ENCODE results near the gene ARHGEF37.

Gene ARHGEF37

DNA sequence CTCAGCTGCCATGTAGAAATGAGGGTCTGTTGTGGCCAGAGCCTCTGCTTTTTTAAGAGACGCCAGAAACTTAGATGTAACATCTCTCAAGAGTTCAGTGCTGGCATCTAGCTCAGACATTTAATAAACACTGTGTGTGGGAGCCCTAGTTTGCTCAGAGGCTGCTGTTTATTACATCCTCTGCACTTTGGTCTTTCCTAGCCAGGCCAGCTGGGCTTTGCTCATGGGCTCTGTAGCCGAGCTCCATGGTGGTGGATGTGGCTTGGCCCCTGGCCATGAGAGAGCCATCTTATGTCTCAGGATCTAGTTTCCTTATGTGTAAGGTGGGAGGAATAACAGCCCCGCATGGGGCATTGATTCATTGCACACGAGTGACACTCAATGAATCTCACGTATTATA is 30.0 kb downstream of the ARHGEF37 start:
- in situ Hi-C loops (cut with MboI; ENCODE audit: low pct_unique_long_range_greater_than_20kb, low sequenced_read_pairs, unreplicated experiment) = no loop called here
- no peak for DNase-seq (ENCODE audit: low spot score)
- TF ChIP-seq, protein P1, sequence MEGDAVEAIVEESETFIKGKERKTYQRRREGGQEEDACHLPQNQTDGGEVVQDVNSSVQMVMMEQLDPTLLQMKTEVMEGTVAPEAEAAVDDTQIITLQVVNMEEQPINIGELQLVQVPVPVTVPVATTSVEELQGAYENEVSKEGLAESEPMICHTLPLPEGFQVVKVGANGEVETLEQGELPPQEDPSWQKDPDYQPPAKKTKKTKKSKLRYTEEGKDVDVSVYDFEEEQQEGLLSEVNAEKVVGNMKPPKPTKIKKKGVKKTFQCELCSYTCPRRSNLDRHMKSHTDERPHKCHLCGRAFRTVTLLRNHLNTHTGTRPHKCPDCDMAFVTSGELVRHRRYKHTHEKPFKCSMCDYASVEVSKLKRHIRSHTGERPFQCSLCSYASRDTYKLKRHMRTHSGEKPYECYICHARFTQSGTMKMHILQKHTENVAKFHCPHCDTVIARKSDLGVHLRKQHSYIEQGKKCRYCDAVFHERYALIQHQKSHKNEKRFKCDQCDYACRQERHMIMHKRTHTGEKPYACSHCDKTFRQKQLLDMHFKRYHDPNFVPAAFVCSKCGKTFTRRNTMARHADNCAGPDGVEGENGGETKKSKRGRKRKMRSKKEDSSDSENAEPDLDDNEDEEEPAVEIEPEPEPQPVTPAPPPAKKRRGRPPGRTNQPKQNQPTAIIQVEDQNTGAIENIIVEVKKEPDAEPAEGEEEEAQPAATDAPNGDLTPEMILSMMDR (IDR thresholded peaks at IDR 0.05; ENCODE audit: extremely low read depth, insufficient read depth, missing control alignments) = no peak

DNA sequence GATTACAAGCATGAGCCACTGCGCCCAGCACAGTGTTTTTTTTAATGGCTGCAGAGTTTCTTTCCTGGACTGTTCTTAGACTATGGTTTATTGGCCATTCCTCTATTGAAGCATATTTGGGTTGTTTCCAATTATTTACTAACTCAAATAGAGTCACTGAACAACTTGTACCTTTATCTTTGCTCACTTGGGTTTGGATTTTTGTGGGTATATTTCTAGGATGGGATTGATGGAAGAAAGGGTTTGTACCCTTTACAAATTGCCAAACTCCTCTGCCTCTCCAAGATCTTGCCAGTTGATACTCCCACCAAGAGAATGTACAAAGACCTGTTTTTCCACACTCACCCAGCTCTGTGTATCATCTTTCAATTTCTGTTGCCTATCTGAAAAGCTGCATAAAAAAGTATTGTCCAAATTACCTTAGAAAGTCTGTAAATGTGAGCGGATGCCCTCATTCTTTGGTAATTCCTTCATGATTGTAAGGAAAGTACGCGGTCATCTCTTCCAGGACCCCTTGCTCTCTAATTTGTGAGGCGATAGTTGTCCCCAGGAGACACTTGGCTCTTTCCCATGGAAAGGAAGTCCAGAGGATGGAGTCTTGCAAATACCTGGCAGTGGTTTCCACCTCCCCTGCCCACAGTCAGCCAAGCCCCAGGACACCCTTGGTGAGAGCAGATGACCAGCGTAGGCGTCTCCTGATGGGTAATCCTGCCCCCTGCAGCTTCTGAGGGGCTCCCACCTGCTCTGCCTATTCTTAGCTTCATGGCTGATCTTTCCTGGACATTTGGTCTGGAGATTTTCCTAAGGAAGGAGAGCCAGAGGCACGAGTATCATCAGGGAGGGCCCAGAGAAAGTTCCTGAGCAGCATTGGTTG is 33.0 kb downstream of the ARHGEF37 start:
- TF ChIP-seq, protein P1 (IDR thresholded peaks at IDR 0.05; ENCODE audit: extremely low read depth, insufficient read depth, missing control alignments) = no peak
- DNase-seq (ENCODE audit: low spot score) = no peak
- in situ Hi-C loops (cut with MboI; ENCODE audit: low pct_unique_long_range_greater_than_20kb, low sequenced_read_pairs, unreplicated experiment) = no loop called here

DNA sequence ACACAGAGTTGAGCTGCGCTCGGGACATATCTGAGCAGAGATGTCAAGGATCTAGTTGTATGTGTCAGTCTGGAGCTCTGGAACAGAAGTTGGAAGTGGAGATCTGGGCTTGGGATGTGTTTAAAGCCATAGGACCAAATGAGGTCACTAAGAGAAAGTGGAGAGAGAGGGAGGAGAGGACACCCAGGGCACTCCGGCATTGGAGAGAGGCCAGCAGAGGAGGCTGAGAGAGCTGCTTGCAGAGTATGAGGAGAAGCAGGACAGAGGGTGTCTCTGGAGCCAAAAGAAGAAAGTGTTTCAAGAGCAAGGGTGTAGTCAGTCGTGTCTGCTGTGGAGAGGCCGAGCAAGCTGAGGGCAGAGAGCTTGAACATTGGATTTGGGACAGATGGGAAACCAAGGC is 34.7 kb downstream of the ARHGEF37 start:
- DNase-seq (ENCODE audit: low spot score) = no peak
- in situ Hi-C loops (cut with MboI; ENCODE audit: low pct_unique_long_range_greater_than_20kb, low sequenced_read_pairs, unreplicated experiment) = no loop called here
- TF ChIP-seq, protein P1 (IDR thresholded peaks at IDR 0.05; ENCODE audit: extremely low read depth, insufficient read depth, missing control alignments) = no peak

DNA sequence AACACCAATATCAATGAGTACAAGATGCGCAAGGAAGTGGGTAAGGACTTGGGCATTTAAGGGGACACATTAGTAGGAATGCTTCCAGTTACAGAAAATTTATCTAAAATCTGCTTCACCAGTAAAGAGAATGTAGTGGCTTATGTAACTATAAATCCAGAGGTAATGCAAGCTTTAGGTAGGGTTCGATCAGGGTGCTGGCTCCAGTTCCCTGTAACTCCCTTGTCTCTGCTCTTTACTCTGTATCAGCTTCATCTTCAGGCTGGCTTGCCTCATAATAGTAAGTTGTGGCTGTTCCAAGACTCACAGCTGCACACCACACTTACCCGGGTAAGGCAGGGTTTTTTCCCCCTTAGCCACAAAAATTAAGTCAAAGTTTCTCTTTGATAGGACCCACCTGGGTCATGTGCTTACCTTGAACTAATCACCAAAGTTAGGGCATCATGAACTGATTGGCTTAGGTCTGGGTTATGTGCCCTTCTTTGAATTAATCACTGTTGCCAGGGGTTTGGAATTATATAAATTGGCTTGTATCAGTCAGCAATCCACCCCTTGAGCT is 35.5 kb downstream of the ARHGEF37 start:
- in situ Hi-C loops (cut with MboI; ENCODE audit: low pct_unique_long_range_greater_than_20kb, low sequenced_read_pairs, unreplicated experiment) = no loop called here
- peak; percentile 73 for DNase-seq (ENCODE audit: low spot score)
- TF ChIP-seq, protein P1 (IDR thresholded peaks at IDR 0.05; ENCODE audit: extremely low read depth, insufficient read depth, missing control alignments) = no peak

DNA sequence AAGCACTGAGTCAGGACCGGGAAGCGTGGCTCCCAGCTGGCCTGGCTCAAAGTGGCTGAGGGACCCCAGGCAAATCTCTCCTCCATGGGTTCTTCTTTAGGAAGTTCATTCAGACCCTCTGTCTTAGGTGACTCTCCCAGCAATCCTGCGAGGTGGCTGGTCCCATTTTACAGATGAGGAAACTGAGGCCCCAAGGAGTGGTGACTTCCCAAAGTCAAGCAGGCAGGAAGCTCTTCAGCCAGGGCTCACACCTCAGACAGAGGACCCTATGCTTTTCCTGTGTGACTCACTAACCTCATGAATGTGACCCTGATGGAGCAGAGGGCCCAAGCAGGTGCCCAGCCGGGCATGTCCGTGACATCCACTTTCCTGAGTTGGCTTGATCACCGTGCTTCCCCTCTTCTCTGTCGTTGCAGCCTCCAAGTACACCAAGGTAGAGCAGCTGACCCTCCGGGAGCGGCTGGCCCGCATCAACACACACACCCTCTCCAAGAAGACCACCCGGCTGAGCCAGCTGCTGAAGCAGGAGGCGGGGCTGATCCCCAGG is 36.5 kb downstream of the ARHGEF37 start:
- no peak for DNase-seq (ENCODE audit: low spot score)
- in situ Hi-C loops (cut with MboI; ENCODE audit: low pct_unique_long_range_greater_than_20kb, low sequenced_read_pairs, unreplicated experiment) = no loop called here
- TF ChIP-seq, protein P1 (IDR thresholded peaks at IDR 0.05; ENCODE audit: extremely low read depth, insufficient read depth, missing control alignments) = no peak

DNA sequence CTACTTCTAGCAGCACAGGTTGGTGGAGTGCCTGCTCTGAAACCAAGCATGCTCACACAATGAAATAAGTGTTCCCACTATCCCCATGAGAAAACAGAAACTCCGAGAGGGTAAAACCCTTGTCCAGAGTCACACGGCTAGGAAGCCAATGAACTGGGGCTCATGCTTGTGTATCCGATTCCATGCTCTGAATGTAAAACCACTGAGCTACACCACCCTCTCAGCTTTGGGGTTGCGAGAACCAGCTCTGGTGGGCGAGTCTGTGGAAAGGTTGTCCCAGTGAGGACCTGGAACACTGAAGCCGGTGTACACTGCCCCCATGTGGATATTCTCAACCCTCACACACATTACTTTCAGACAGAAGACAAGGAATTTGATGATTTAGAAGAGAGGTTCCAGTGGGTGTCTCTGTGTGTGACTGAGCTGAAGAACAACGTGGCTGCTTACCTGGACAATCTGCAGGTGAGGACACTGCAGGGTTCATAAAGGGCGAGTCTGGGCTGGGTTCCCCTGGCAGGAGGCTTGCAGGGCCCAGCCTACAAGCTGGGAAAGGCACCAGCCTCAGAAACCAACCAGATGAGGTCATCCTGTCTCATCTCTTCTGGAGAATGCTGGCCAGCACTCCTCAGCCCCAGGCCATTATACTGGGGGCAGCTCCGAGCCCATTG is 37.4 kb downstream of the ARHGEF37 start:
- in situ Hi-C loops (cut with MboI; ENCODE audit: low pct_unique_long_range_greater_than_20kb, low sequenced_read_pairs, unreplicated experiment) = no loop called here
- TF ChIP-seq, protein P1 (IDR thresholded peaks at IDR 0.05; ENCODE audit: extremely low read depth, insufficient read depth, missing control alignments) = peak; percentile 70
- DNase-seq (ENCODE audit: low spot score) = peak; percentile 65
